Uterus (tissue), 2 donors: Measurements from ENCODE around the gene CLNK.

Experiments used
- POLR2A ChIP-seq, 2 donors: fragments of 450-650 bp; IDR thresholded peaks; one replicate each; pipeline ENCODE4 v1.6.1; 2016; ENCODE audit warnings: antibody characterized with exemption in 2 of 2, mild to moderate bottlenecking in 1 of 2, moderate library complexity in 1 of 2
- TF ChIP-seq, protein P1 (sequence below), 4 experiments: fragments of 200-600 bp in 2 of 4; fragments of 450-650 bp in 2 of 4; sonication (generic) in 2 of 4; IDR thresholded peaks; one replicate each; pipeline ENCODE4 v1.5.1; 2016 to 2019; ENCODE audit warnings: antibody characterized with exemption in 4 of 4, mild to moderate bottlenecking in 2 of 4, moderate library complexity in 1 of 4

GRCh38 chr4:10448991-10449390, 235.6 kb downstream of the CLNK start:
- TF ChIP-seq, protein P1, sequence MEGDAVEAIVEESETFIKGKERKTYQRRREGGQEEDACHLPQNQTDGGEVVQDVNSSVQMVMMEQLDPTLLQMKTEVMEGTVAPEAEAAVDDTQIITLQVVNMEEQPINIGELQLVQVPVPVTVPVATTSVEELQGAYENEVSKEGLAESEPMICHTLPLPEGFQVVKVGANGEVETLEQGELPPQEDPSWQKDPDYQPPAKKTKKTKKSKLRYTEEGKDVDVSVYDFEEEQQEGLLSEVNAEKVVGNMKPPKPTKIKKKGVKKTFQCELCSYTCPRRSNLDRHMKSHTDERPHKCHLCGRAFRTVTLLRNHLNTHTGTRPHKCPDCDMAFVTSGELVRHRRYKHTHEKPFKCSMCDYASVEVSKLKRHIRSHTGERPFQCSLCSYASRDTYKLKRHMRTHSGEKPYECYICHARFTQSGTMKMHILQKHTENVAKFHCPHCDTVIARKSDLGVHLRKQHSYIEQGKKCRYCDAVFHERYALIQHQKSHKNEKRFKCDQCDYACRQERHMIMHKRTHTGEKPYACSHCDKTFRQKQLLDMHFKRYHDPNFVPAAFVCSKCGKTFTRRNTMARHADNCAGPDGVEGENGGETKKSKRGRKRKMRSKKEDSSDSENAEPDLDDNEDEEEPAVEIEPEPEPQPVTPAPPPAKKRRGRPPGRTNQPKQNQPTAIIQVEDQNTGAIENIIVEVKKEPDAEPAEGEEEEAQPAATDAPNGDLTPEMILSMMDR (IDR thresholded peaks at IDR 0.05), result no peak
- no peak for TF ChIP-seq POLR2A (IDR thresholded peaks at IDR 0.05)
